ENCODE results near the gene TRPC5OS.

TRPC5OS gene

GRCh38 chrX:111867236-111867635, 8.7 kb upstream of the TRPC5OS start:
- Histone ChIP-seq H3K36me3 (ENCODE audit: control insufficient read depth, low read depth, low read length) (no peaks in the 10 kb centered on the region), H3K4me1 (ENCODE audit: control insufficient read depth, low read depth, low read length) (peaks cover 20% of the 10 kb centered on the region), H3K27ac (ENCODE audit: low read length) (no peak overlapping the region), H3K9me3 (ENCODE audit: control insufficient read depth, low read depth, low read length) (no peaks in the 10 kb centered on the region), H3K27me3 (ENCODE audit: control insufficient read depth, insufficient read depth, low read length) (no peaks in the 10 kb centered on the region), H3K9ac (ENCODE audit: low read length) (no peak overlapping the region), H3K4me3 (ENCODE audit: low read length) (no peak overlapping the region)

- Histone ChIP-seq H3K4me3 (ENCODE audit: low read length) (no peak overlapping the region), H3K36me3 (ENCODE audit: control insufficient read depth, low read depth, low read length) (no peaks in the 10 kb centered on the region), H3K27ac (ENCODE audit: low read length) (no peak overlapping the region), H3K27me3 (ENCODE audit: control insufficient read depth, insufficient read depth, low read length) (no peaks in the 10 kb centered on the region), H3K9me3 (ENCODE audit: control insufficient read depth, low read depth, low read length) (no peaks in the 10 kb centered on the region), H3K4me1 (ENCODE audit: control insufficient read depth, low read depth, low read length) (peaks cover 20% of the 10 kb centered on the region), H3K9ac (ENCODE audit: low read length) (no peak overlapping the region)
Measured at GRCh38 chrX:111868726-111869638, 7.0 kb upstream of the TRPC5OS start.

GRCh38 chrX:111869639-111870034, 6.3 kb upstream of the TRPC5OS start:
- Histone ChIP-seq H3K4me3 (ENCODE audit: low read length) (no peak overlapping the region), H3K4me1 (ENCODE audit: control insufficient read depth, low read depth, low read length) (peaks cover 20% of the 10 kb centered on the region), H3K9me3 (ENCODE audit: control insufficient read depth, low read depth, low read length) (no peaks in the 10 kb centered on the region), H3K27me3 (ENCODE audit: control insufficient read depth, insufficient read depth, low read length) (no peaks in the 10 kb centered on the region), H3K27ac (ENCODE audit: low read length) (no peak overlapping the region), H3K36me3 (ENCODE audit: control insufficient read depth, low read depth, low read length) (no peaks in the 10 kb centered on the region), H3K9ac (ENCODE audit: low read length) (no peak overlapping the region)

- no peaks in the 10 kb centered on the region for H3K9me3 ChIP-seq (ENCODE audit: control insufficient read depth, low read depth, low read length)
- H3K27ac ChIP-seq (ENCODE audit: low read length), result no peak overlapping the region
- no peaks in the 10 kb centered on the region for H3K27me3 ChIP-seq (ENCODE audit: control insufficient read depth, insufficient read depth, low read length)
- H3K4me1 ChIP-seq (ENCODE audit: control insufficient read depth, low read depth, low read length), result peaks cover 6% of the 10 kb centered on the region
- H3K36me3 ChIP-seq (ENCODE audit: control insufficient read depth, low read depth, low read length), result no peaks in the 10 kb centered on the region
- H3K4me3 ChIP-seq (ENCODE audit: low read length), result no peak overlapping the region
- no peak overlapping the region for H3K9ac ChIP-seq (ENCODE audit: low read length)
Measured at GRCh38 chrX:111874241-111874640, 1.7 kb upstream of the TRPC5OS start.

- Histone ChIP-seq H3K9me3 (ENCODE audit: control insufficient read depth, low read depth, low read length) (no peaks in the 10 kb centered on the region), H3K4me1 (ENCODE audit: control insufficient read depth, low read depth, low read length) (no peaks in the 10 kb centered on the region), H3K27ac (ENCODE audit: low read length) (no peak overlapping the region), H3K36me3 (ENCODE audit: control insufficient read depth, low read depth, low read length) (no peaks in the 10 kb centered on the region), H3K27me3 (ENCODE audit: control insufficient read depth, insufficient read depth, low read length) (no peaks in the 10 kb centered on the region), H3K4me3 (ENCODE audit: low read length) (no peak overlapping the region), H3K9ac (ENCODE audit: low read length) (no peak overlapping the region)
Measured at GRCh38 chrX:111876646-111877045, 665 bp downstream of the TRPC5OS start.

GRCh38 chrX:111877681-111878080, 1.7 kb downstream of the TRPC5OS start:
- Histone ChIP-seq H3K27me3 (ENCODE audit: control insufficient read depth, insufficient read depth, low read length) (no peaks in the 10 kb centered on the region), H3K9ac (ENCODE audit: low read length) (no peak overlapping the region), H3K4me1 (ENCODE audit: control insufficient read depth, low read depth, low read length) (no peaks in the 10 kb centered on the region), H3K36me3 (ENCODE audit: control insufficient read depth, low read depth, low read length) (no peaks in the 10 kb centered on the region), H3K4me3 (ENCODE audit: low read length) (no peak overlapping the region), H3K27ac (ENCODE audit: low read length) (no peak overlapping the region), H3K9me3 (ENCODE audit: control insufficient read depth, low read depth, low read length) (no peaks in the 10 kb centered on the region)

GRCh38 chrX:111880735-111881134, 4.8 kb downstream of the TRPC5OS start:
- no peaks in the 10 kb centered on the region for H3K9me3 ChIP-seq (ENCODE audit: control insufficient read depth, low read depth, low read length)
- no peak overlapping the region for H3K4me3 ChIP-seq (ENCODE audit: low read length)
- H3K9ac ChIP-seq (ENCODE audit: low read length), result no peak overlapping the region
- H3K36me3 ChIP-seq (ENCODE audit: control insufficient read depth, low read depth, low read length), result no peaks in the 10 kb centered on the region
- no peak overlapping the region for H3K27ac ChIP-seq (ENCODE audit: low read length)
- no peaks in the 10 kb centered on the region for H3K27me3 ChIP-seq (ENCODE audit: control insufficient read depth, insufficient read depth, low read length)
- no peaks in the 10 kb centered on the region for H3K4me1 ChIP-seq (ENCODE audit: control insufficient read depth, low read depth, low read length)

GRCh38 chrX:111881715-111882114, 5.7 kb downstream of the TRPC5OS start:
- Histone ChIP-seq H3K27ac (ENCODE audit: low read length) (no peak overlapping the region), H3K27me3 (ENCODE audit: control insufficient read depth, insufficient read depth, low read length) (no peaks in the 10 kb centered on the region), H3K36me3 (ENCODE audit: control insufficient read depth, low read depth, low read length) (no peaks in the 10 kb centered on the region), H3K4me3 (ENCODE audit: low read length) (no peak overlapping the region), H3K9me3 (ENCODE audit: control insufficient read depth, low read depth, low read length) (no peaks in the 10 kb centered on the region), H3K9ac (ENCODE audit: low read length) (no peak overlapping the region), H3K4me1 (ENCODE audit: control insufficient read depth, low read depth, low read length) (no peaks in the 10 kb centered on the region)

GRCh38 chrX:111886678-111887077, 10.7 kb downstream of the TRPC5OS start:
- H3K4me3 ChIP-seq (ENCODE audit: low read length), result no peak overlapping the region
- no peaks in the 10 kb centered on the region for H3K4me1 ChIP-seq (ENCODE audit: control insufficient read depth, low read depth, low read length)
- no peaks in the 10 kb centered on the region for H3K36me3 ChIP-seq (ENCODE audit: control insufficient read depth, low read depth, low read length)
- H3K9ac ChIP-seq (ENCODE audit: low read length), result no peak overlapping the region
- no peaks in the 10 kb centered on the region for H3K9me3 ChIP-seq (ENCODE audit: control insufficient read depth, low read depth, low read length)
- H3K27ac ChIP-seq (ENCODE audit: low read length), result no peak overlapping the region
- no peaks in the 10 kb centered on the region for H3K27me3 ChIP-seq (ENCODE audit: control insufficient read depth, insufficient read depth, low read length)

- no peaks in the 10 kb centered on the region for H3K4me1 ChIP-seq (ENCODE audit: control insufficient read depth, low read depth, low read length)
- no peak overlapping the region for H3K27ac ChIP-seq (ENCODE audit: low read length)
- H3K9ac ChIP-seq (ENCODE audit: low read length), result no peak overlapping the region
- no peaks in the 10 kb centered on the region for H3K36me3 ChIP-seq (ENCODE audit: control insufficient read depth, low read depth, low read length)
- no peaks in the 10 kb centered on the region for H3K9me3 ChIP-seq (ENCODE audit: control insufficient read depth, low read depth, low read length)
- no peaks in the 10 kb centered on the region for H3K27me3 ChIP-seq (ENCODE audit: control insufficient read depth, insufficient read depth, low read length)
- no peak overlapping the region for H3K4me3 ChIP-seq (ENCODE audit: low read length)
Measured at GRCh38 chrX:111888600-111888999, 12.6 kb downstream of the TRPC5OS start.

- Histone ChIP-seq H3K9ac (ENCODE audit: low read length) (no peak overlapping the region), H3K4me1 (ENCODE audit: control insufficient read depth, low read depth, low read length) (no peaks in the 10 kb centered on the region), H3K4me3 (ENCODE audit: low read length) (no peak overlapping the region), H3K27me3 (ENCODE audit: control insufficient read depth, insufficient read depth, low read length) (no peaks in the 10 kb centered on the region), H3K27ac (ENCODE audit: low read length) (no peak overlapping the region), H3K36me3 (ENCODE audit: control insufficient read depth, low read depth, low read length) (no peaks in the 10 kb centered on the region), H3K9me3 (ENCODE audit: control insufficient read depth, low read depth, low read length) (no peaks in the 10 kb centered on the region)
Measured at GRCh38 chrX:111892375-111892774, 16.4 kb downstream of the TRPC5OS start.

- Histone ChIP-seq H3K27me3 (ENCODE audit: control insufficient read depth, insufficient read depth, low read length) (no peaks in the 10 kb centered on the region), H3K27ac (ENCODE audit: low read length) (no peak overlapping the region), H3K9me3 (ENCODE audit: control insufficient read depth, low read depth, low read length) (no peaks in the 10 kb centered on the region)
Measured at GRCh38 chrX:111896148-111896547, 20.2 kb downstream of the TRPC5OS start.

More at GRCh38 chrX:111896148-111896547, 20.2 kb downstream of the TRPC5OS start:
- Histone ChIP-seq H3K4me1 (ENCODE audit: control insufficient read depth, low read depth, low read length) (no peaks in the 10 kb centered on the region), H3K36me3 (ENCODE audit: control insufficient read depth, low read depth, low read length) (no peaks in the 10 kb centered on the region), H3K4me3 (ENCODE audit: low read length) (no peak overlapping the region), H3K9ac (ENCODE audit: low read length) (no peak overlapping the region)

All from iPS-18a (cell line).